GM12878 (cell line): ENCODE measurements around the gene TEPSIN. TPM values are rescaled to one million over a fixed set of nuclear protein-coding genes. Genes with fewer than 3 reads are reported as not detected.

Source experiments
- CBX3 ChIP-seq: fragments of 200-600 bp; sonication (generic); IDR thresholded peaks from 2 replicates; pipeline ENCODE4 v1.6.1; 2016; ENCODE audit warnings: low read depth, borderline replicate concordance
- EZH2 ChIP-seq: IDR thresholded peaks from 2 replicates; pipeline ENCODE4 v1.6.1; 2012; ENCODE audit warnings: low read depth, mild to moderate bottlenecking, control low read depth, inconsistent platforms, low read length, borderline replicate concordance; ENCODE audit not compliant: control insufficient read depth
- JUND ChIP-seq: IDR thresholded peaks from 2 replicates; pipeline ENCODE4 v1.6.1; 2012; ENCODE audit warnings: low read depth, mild to moderate bottlenecking, low read length, improper control_type of control experiment, moderate library complexity
- KAT2A ChIP-seq: conservative IDR thresholded peaks from 2 replicates; pipeline ENCODE4 v1.6.1; 2011; ENCODE audit warnings: low read depth, low read length; ENCODE audit not compliant: control insufficient read depth
- NR2C1 ChIP-seq: fragments of 450-650 bp; IDR thresholded peaks from 2 replicates; pipeline ENCODE4 v1.6.1; 2017; ENCODE audit warnings: antibody characterized with exemption, mild to moderate bottlenecking, moderate library complexity
- POLR2AphosphoS2 ChIP-seq: IDR thresholded peaks from 2 replicates; pipeline ENCODE4 v1.6.1; 2011; ENCODE audit warnings: low read depth, mild to moderate bottlenecking, low read length, improper control_type of control experiment, moderate library complexity
- POLR2AphosphoS5 ChIP-seq: IDR thresholded peaks from 2 replicates; pipeline ENCODE4 v1.6.1; 2011; ENCODE audit warnings: mild to moderate bottlenecking, low read length, inconsistent platforms
- REST ChIP-seq: IDR thresholded peaks from 2 replicates; pipeline ENCODE4 v1.6.1; 2012; ENCODE audit warnings: mild to moderate bottlenecking, low read depth, low read length
- RUNX3 ChIP-seq: IDR thresholded peaks from 2 replicates; pipeline ENCODE4 v1.6.1; 2012; ENCODE audit warnings: low read length, inconsistent platforms
- SMAD5 ChIP-seq: IDR thresholded peaks from 2 replicates; pipeline ENCODE4 v1.6.1; 2016; ENCODE audit warnings: antibody characterized with exemption, low read depth
- TCF3 ChIP-seq: IDR thresholded peaks from 2 replicates; pipeline ENCODE4 v1.6.1; 2012; ENCODE audit warnings: low read depth, mild to moderate bottlenecking, low read length, borderline replicate concordance; ENCODE audit not compliant: insufficient read depth
- polyA plus RNA-seq, 11 experiments: library from polyadenylated mRNA; depleted of rRNA in 4 of 11; unstranded in 6 of 11; stranded (reverse) in 5 of 11; fragments of >200 nt; fragmentation: Nextera tagmentation in 4 of 11; fragmentation: Illumina TruSeq in 1 of 11; extraction: Ambion mirVana in 4 of 11; extraction: Trizol in 1 of 11; gene quantifications; 1 replicate in 1 of 11; 2 replicates in 10 of 11; pipeline versions ENCODE4 v1.2.1 to v1.2.3, GENCODE V29; 2011 to 2016; ENCODE audit warnings: inconsistent platforms in 2 of 11, missing spikeins in 2 of 11, low read depth in 1 of 11
- total RNA-seq, 4 experiments: library from RNA; depleted of rRNA in 3 of 4; stranded (reverse); fragments of >200 nt in 3 of 4; fragmentation: Illumina TruSeq in 1 of 4; extraction: Trizol in 1 of 4; gene quantifications; 2 replicates each; pipeline versions ENCODE4 v1.2.1 to v1.2.3, GENCODE V29; 2013 to 2021
- TF ChIP-seq, protein P1 (sequence below): fragments of 450-650 bp; formaldehyde crosslinking; IDR thresholded peaks from 2 replicates; pipeline ENCODE4 v1.5.0; 2022; ENCODE audit warnings: mild to moderate bottlenecking, missing genetic modification characterization

The TEPSIN gene
- total and polyA plus RNA-seq, 10 of the 15 experiments (the other 5 are each of a cell fraction or from before 2014, with no cell fraction given), result 0.87 to 36.7 (median 5.3) TPM

GRCh38 chr17:81183807-81184206 is 55.0 kb downstream of the TEPSIN start (continued):
- TF ChIP-seq REST, result no peak
- TF ChIP-seq NR2C1, result no peak
- TF ChIP-seq TCF3, result no peak
- no peak for TF ChIP-seq CBX3
- no peak for TF ChIP-seq KAT2A
- no peak for TF ChIP-seq POLR2AphosphoS5
- TF ChIP-seq, protein P1, sequence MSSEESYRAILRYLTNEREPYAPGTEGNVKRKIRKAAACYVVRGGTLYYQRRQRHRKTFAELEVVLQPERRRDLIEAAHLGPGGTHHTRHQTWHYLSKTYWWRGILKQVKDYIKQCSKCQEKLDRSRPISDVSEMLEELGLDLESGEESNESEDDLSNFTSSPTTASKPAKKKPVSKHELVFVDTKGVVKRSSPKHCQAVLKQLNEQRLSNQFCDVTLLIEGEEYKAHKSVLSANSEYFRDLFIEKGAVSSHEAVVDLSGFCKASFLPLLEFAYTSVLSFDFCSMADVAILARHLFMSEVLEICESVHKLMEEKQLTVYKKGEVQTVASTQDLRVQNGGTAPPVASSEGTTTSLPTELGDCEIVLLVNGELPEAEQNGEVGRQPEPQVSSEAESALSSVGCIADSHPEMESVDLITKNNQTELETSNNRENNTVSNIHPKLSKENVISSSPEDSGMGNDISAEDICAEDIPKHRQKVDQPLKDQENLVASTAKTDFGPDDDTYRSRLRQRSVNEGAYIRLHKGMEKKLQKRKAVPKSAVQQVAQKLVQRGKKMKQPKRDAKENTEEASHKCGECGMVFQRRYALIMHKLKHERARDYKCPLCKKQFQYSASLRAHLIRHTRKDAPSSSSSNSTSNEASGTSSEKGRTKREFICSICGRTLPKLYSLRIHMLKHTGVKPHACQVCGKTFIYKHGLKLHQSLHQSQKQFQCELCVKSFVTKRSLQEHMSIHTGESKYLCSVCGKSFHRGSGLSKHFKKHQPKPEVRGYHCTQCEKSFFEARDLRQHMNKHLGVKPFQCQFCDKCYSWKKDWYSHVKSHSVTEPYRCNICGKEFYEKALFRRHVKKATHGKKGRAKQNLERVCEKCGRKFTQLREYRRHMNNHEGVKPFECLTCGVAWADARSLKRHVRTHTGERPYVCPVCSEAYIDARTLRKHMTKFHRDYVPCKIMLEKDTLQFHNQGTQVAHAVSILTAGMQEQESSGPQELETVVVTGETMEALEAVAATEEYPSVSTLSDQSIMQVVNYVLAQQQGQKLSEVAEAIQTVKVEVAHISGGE, result no peak
- TF ChIP-seq JUND, result no peak
- TF ChIP-seq POLR2AphosphoS2, result no peak
- TF ChIP-seq EZH2, result no peak
- TF ChIP-seq RUNX3, result no peak
- TF ChIP-seq SMAD5, result no peak
